Gastroesophageal sphincter (tissue), 3 donors: ENCODE results near the gene SERPINE1.

Experiments used
- EP300 ChIP-seq: sonication (generic); formaldehyde crosslinking; IDR thresholded peaks from one replicate; pipeline ENCODE4 v1.6.1; 2017; ENCODE audit warnings: antibody characterized with exemption, mild to moderate bottlenecking
- TF ChIP-seq, protein P1 (sequence below), 4 experiments: fragments of 200-600 bp in 2 of 4; fragments of 450-650 bp in 2 of 4; sonication (generic) in 1 of 4; IDR thresholded peaks; one replicate each; pipeline ENCODE4 v1.5.1; 2017 to 2019; ENCODE audit warnings: antibody characterized with exemption in 4 of 4, mild to moderate bottlenecking in 2 of 4, moderate library complexity in 2 of 4

DNA sequence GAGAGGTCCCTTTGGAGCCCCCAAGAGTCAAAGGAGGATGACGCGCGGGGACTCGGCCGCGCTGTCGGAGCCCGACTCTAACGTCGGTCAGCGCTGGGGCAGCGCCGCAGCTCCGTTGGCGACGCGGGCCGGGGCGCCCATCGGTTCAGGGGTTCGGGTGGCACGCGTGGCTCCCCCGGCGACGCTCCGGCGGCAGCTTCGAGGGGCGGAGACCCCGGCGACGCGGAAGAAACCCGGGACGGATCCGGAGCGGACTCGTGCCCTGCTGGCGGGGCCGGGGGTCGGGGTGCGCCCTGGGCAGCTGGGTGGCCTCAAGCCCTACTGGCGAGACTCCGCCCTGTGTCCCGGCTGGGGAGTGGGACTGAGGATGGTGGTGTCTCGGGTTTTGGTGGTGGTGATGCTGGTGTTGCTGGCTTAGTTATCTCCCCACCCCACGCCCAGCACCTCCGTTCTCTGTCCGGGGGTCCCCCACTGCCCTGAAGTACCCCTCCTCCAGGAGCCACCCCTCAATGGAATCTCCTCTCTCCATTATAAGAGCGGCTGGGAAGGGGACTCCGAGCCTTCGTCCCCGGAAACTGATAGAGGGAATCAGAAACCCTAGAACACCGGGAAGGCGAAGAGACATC is 53.3 kb downstream of the SERPINE1 start, which contains the start of gene NAT16:
- TF ChIP-seq, protein P1, sequence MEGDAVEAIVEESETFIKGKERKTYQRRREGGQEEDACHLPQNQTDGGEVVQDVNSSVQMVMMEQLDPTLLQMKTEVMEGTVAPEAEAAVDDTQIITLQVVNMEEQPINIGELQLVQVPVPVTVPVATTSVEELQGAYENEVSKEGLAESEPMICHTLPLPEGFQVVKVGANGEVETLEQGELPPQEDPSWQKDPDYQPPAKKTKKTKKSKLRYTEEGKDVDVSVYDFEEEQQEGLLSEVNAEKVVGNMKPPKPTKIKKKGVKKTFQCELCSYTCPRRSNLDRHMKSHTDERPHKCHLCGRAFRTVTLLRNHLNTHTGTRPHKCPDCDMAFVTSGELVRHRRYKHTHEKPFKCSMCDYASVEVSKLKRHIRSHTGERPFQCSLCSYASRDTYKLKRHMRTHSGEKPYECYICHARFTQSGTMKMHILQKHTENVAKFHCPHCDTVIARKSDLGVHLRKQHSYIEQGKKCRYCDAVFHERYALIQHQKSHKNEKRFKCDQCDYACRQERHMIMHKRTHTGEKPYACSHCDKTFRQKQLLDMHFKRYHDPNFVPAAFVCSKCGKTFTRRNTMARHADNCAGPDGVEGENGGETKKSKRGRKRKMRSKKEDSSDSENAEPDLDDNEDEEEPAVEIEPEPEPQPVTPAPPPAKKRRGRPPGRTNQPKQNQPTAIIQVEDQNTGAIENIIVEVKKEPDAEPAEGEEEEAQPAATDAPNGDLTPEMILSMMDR (IDR thresholded peaks at IDR 0.05), result no peak
- no peak for TF ChIP-seq EP300
